GM18951 (cell line): ENCODE measurements around the gene OR51D1.

Experiments
- POLR2A ChIP-seq: IDR thresholded peaks from 4 replicates; pipeline ENCODE4 v1.6.1; 2011; ENCODE audit warnings: mild to moderate bottlenecking; ENCODE audit not compliant: insufficient read length, insufficient read depth; ENCODE audit errors: extremely low read depth
- in situ Hi-C: fragments of 300-500 bp; cut with MboI; formaldehyde crosslinking; loops from one replicate; pipeline ENCODE4 v1.12.0; 2022; ENCODE audit warnings: low sequenced_read_pairs, mixed read lengths, inconsistent platforms; ENCODE audit not compliant: unreplicated experiment

OR51D1 gene

GRCh38 chr11:4626207-4627099, 10.8 kb upstream of the OR51D1 start:
- in situ Hi-C loops = no loop called here
- no peak for TF ChIP-seq POLR2A

- in situ Hi-C loops = loop anchor here (10.0 kb wide), 1 partner anchor 369 kb away; no protein-coding TSS in a partner anchor
- no peak for TF ChIP-seq POLR2A
Measured at GRCh38 chr11:4636136-4636535, 1.1 kb upstream of the OR51D1 start.

- TF ChIP-seq POLR2A = no peak
- in situ Hi-C loops = loop anchor here (10.0 kb wide), 1 partner anchor 367 kb away; no protein-coding TSS in a partner anchor
Measured at GRCh38 chr11:4637662-4638047, 378 bp downstream of the OR51D1 start.

- no peak for TF ChIP-seq POLR2A
Measured at GRCh38 chr11:4639931-4640330, 2.7 kb downstream of the OR51D1 start.

GRCh38 chr11:4641501-4641900, 4.2 kb downstream of the OR51D1 start:
- in situ Hi-C loops = no loop called here

More at GRCh38 chr11:4639931-4640330, 2.7 kb downstream of the OR51D1 start:
- in situ Hi-C loops = loop anchor here (10.0 kb wide), 1 partner anchor 365 kb away; no protein-coding TSS in a partner anchor

GRCh38 chr11:4642043-4642442, 4.8 kb downstream of the OR51D1 start:
- in situ Hi-C loops = no loop called here
- TF ChIP-seq POLR2A = no peak

More at GRCh38 chr11:4641501-4641900, 4.2 kb downstream of the OR51D1 start:
- TF ChIP-seq POLR2A = no peak

GRCh38 chr11:4643076-4643475, 5.8 kb downstream of the OR51D1 start:
- in situ Hi-C loops = no loop called here
- no peak for TF ChIP-seq POLR2A

- no peak for TF ChIP-seq POLR2A
- in situ Hi-C loops = no loop called here
Measured at GRCh38 chr11:4643682-4644081, 6.4 kb downstream of the OR51D1 start, which contains the start of gene OR51E1. TSS of gene OR51E1 (plus strand) at chr11:4643982. CDS start at chr11:4652527, 8,545 bp downstream.

- in situ Hi-C loops = no loop called here
Measured at GRCh38 chr11:4644233-4644632, 7.0 kb downstream of the OR51D1 start.

GRCh38 chr11:4645974-4646373, 8.7 kb downstream of the OR51D1 start:
- in situ Hi-C loops = no loop called here
- no peak for TF ChIP-seq POLR2A

More at GRCh38 chr11:4644233-4644632, 7.0 kb downstream of the OR51D1 start:
- TF ChIP-seq POLR2A = no peak

GRCh38 chr11:4647766-4648165, 10.5 kb downstream of the OR51D1 start:
- TF ChIP-seq POLR2A = no peak
- in situ Hi-C loops = no loop called here

- in situ Hi-C loops = no loop called here
- no peak for TF ChIP-seq POLR2A
Measured at GRCh38 chr11:4654635-4655369, 17.5 kb downstream of the OR51D1 start.
